ENCODE measurements around the gene SLC35G3. TPM values are rescaled to one million over a fixed set of nuclear protein-coding genes. Genes with fewer than 3 reads are reported as not detected.

SLC35G3 gene
- total and polyA plus RNA-seq, 2 of the 8 experiments (the other 6 are each of a cell fraction or from before 2014, with no cell fraction given), result not detected

DNA sequence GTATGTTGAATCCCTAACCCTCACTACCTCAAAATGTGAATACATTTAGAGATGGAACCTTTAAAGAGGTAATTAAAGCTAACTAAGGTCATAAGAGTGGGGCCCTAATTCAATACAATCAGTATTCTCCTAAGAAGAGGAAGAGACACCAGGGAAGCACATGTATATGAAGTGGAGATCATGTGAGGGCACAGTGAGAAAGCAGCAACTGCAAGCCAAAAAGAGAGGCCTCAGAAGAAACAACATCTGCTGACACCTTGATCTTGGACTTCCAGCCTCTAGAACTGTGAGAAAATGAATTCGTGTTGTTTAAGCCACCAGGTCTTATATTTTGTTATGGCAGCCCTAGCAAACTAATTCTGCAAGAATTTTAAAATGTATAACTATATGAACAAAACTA lies 35.4 kb upstream of the SLC35G3 start:
- FAIRE-seq (no peak), DNase-seq (ENCODE audit: low read depth in 1 of 2, low spot score in 2 of 2) (no peak)
- Histone ChIP-seq H2BK20ac (ENCODE audit: low read length) (no peak overlapping the region), H2BK120ac (replicated peaks; ENCODE audit: low read depth, low read length) (no peak overlapping the region), H3K4me3 (ENCODE audit: extremely low read depth in 1 of 4, insufficient read depth in 2 of 4, low read depth in 3 of 4, low read length in 4 of 4) (no peak overlapping the region), H3K18ac (ENCODE audit: extremely low read depth, low read length) (no peak overlapping the region), H4K20me1 (replicated peaks in 1 of 2; ENCODE audit: control insufficient read depth in 1 of 2, insufficient read depth in 2 of 2, low read length in 2 of 2) (no peaks in the 10 kb centered on the region), H4K8ac (ENCODE audit: extremely low read depth, insufficient read depth, low read length) (no peak overlapping the region), H3K14ac (ENCODE audit: insufficient read length) (no peak overlapping the region), H2AFZ (ENCODE audit: low read length) (no peak overlapping the region), H3K79me2 (ENCODE audit: control insufficient read depth in 1 of 2, insufficient read depth in 2 of 2, low read length in 2 of 2) (no peaks in the 10 kb centered on the region), H2BK15ac (ENCODE audit: low read length) (no peak overlapping the region), H2AK5ac (ENCODE audit: low read depth, low read length) (no peak overlapping the region), H4K91ac (replicated peaks; ENCODE audit: insufficient read length, low read length) (no peak overlapping the region), H3K9ac (replicated peaks in 1 of 4; ENCODE audit: extremely low read depth in 1 of 4, low read depth in 3 of 4, low read length in 3 of 4) (no peak overlapping the region), H2BK5ac (ENCODE audit: low read depth, low read length) (no peak overlapping the region), H3K27ac (ENCODE audit: low read depth, low read length) (no peak overlapping the region), H3K4me2 (ENCODE audit: insufficient read depth in 1 of 2, low read depth in 2 of 2, low read length in 2 of 2) (no peak overlapping the region), H3K79me1 (ENCODE audit: low read depth, low read length) (no peaks in the 10 kb centered on the region), H2BK12ac (ENCODE audit: low read depth, low read length) (no peak overlapping the region), H3K23me2 (ENCODE audit: low read depth, low read length) (no peaks in the 10 kb centered on the region; the same call in 1 of the 2 replicates), H3K36me3 (ENCODE audit: control insufficient read depth in 2 of 4, insufficient read depth in 4 of 4, low read length in 3 of 4) (no peaks in the 10 kb centered on the region), H3K4me1 (replicated peaks in 1 of 4; ENCODE audit: control insufficient read depth in 3 of 4, insufficient read depth in 4 of 4, low read length in 3 of 4) (no peaks in the 10 kb centered on the region), H3K4ac (replicated peaks; ENCODE audit: insufficient read length, low read depth, low read length) (no peak overlapping the region), H3K23ac (ENCODE audit: insufficient read length) (no peak overlapping the region), H3K27me3 (replicated peaks in 1 of 4; ENCODE audit: control insufficient read depth in 3 of 4, extremely low read depth in 1 of 4, insufficient read depth in 3 of 4, low read length in 3 of 4) (no peaks in the 10 kb centered on the region), H3K56ac (replicated peaks; ENCODE audit: insufficient read length, low read depth, low read length) (no peak overlapping the region), H4K5ac (ENCODE audit: insufficient read length, low read depth, low read length) (no peak overlapping the region), H3K9me3 (ENCODE audit: insufficient read depth in 2 of 2, low read depth in 1 of 2, low read length in 1 of 2) (no peaks in the 10 kb centered on the region)
- CTCF ChIA-PET (ENCODE audit: partially characterized antibody), result interaction anchor here (1.5 kb wide), 1 partner anchor 12 kb away, joined by 4 read pairs; no protein-coding TSS in a partner anchor
- POLR2A ChIA-PET (ENCODE audit: partially characterized antibody), result no interaction called here
- WGBS, 2 experiments (ENCODE audit: extremely low coverage in 1 of 2, insufficient coverage in 1 of 2, insufficient read length in 1 of 2, insufficient replicate concordance in 2 of 2, low coverage in 1 of 2, low lambda C conversion rate in 2 of 2, missing lambda C conversion rate in 1 of 2), result 96% methylated on average over 1 of the region's 1 CpG; no CpG with 5 or more reads in 1 of the 2 experiments
- TF ChIP-seq SRF (IDR thresholded peaks at IDR 0.05; ENCODE audit: low read depth, low read length), result no peak
- TF ChIP-seq FOSL1 (IDR thresholded peaks at IDR 0.05; ENCODE audit: insufficient read depth, low read depth, low read length), result no peak
- no peak for TF ChIP-seq GABPA (IDR thresholded peaks at IDR 0.05; ENCODE audit: borderline replicate concordance, insufficient read depth, low read length)
- no peak for TF ChIP-seq CTCF (IDR thresholded peaks at IDR 0.05; ENCODE audit: control extremely low read depth in 1 of 3, insufficient read depth in 1 of 3, low read depth in 1 of 3, low read length in 3 of 3)
- no peak for TF ChIP-seq YY1 (IDR thresholded peaks at IDR 0.05; ENCODE audit: low read depth, low read length)
- no peak for TF ChIP-seq HDAC6 (IDR thresholded peaks at IDR 0.05; ENCODE audit: low read depth, low read length)
- TF ChIP-seq SIN3A (conservative IDR thresholded peaks at IDR 0.05 in 1 of 2, IDR thresholded peaks at IDR 0.05 in 1 of 2; ENCODE audit: low read depth in 1 of 2, low read length in 2 of 2), result no peak
- TF ChIP-seq RNF2 (IDR thresholded peaks at IDR 0.05; ENCODE audit: borderline replicate concordance, low read depth, low read length, missing control alignments, poor library complexity, severe bottlenecking), result no peak
- TF ChIP-seq BCL11A (IDR thresholded peaks at IDR 0.05; ENCODE audit: low read depth in 2 of 2, low read length in 2 of 2), result no peak
- no peak for TF ChIP-seq RXRA (IDR thresholded peaks at IDR 0.05; ENCODE audit: insufficient read depth, low read depth, low read length)
- TF ChIP-seq NANOG (IDR thresholded peaks at IDR 0.05; ENCODE audit: insufficient read depth, low read depth, low read length, poor library complexity, severe bottlenecking), result no peak
